Stimulated activated effector memory CD8-positive, alpha-beta T cell treated with anti-CD3 and anti-CD28 coated beads, Interleukin-12 subunit alpha, Interleukin-12 subunit beta, amount 100 ng/mL, for 72 hours (primary cell): ENCODE results near the gene DDX49.
A peak's percentile ranks its signal among the peaks of the same experiment; 100 is the strongest.
"Not testable (repeated sequence)": the region's sequence is repeated elsewhere in the genome, so short reads cannot be mapped to it uniquely, and the experiment has no call there.

Experiments
- ATAC-seq: fragments of 150-1000 bp; cut with Tn5 transposase; 2 replicates; pipeline ENCODE4 v1.10.0; 2021
- DNase-seq, 2 donors: peaks; one replicate each; pipeline ENCODE4 v3.0.0; 2021 to 2022; ENCODE audit warnings: low spot score in 2 of 2
- H3K27ac Mint-ChIP-seq: one replicate; pipeline ENCODE4 v1.8.0; 2022; ENCODE audit warnings: mild to moderate bottlenecking, mixed read lengths
- H3K36me3 Mint-ChIP-seq: one replicate; pipeline ENCODE4 v1.8.0; 2022; ENCODE audit warnings: mild to moderate bottlenecking, mixed read lengths
- H3K4me1 Mint-ChIP-seq: one replicate; pipeline ENCODE4 v1.8.0; 2022; ENCODE audit warnings: mixed read lengths
- H3K4me3 Mint-ChIP-seq: one replicate; pipeline ENCODE4 v1.8.0; 2022; ENCODE audit warnings: mild to moderate bottlenecking, mixed read lengths
- H3K9me3 Mint-ChIP-seq: one replicate; pipeline ENCODE4 v1.8.0; 2022; ENCODE audit warnings: mixed read lengths

DDX49 gene

GRCh38 chr19:18941628-18942354 lies 22.3 kb downstream of the DDX49 start:
- Mint-ChIP-seq H3K9me3 (no peaks in the 10 kb centered on the region), H3K27ac (no peak overlapping the region), H3K36me3 (peaks cover 6% of the 10 kb centered on the region), H3K4me1 (peaks cover 19% of the 10 kb centered on the region), H3K4me3 (peak overlapping the region; percentile 65)
- DNase-seq (no peak), ATAC-seq (no peak)

GRCh38 chr19:18942692-18943091 lies 23.2 kb downstream of the DDX49 start:
- Mint-ChIP-seq H3K27ac (no peak overlapping the region), H3K36me3 (peaks cover 6% of the 10 kb centered on the region), H3K4me1 (peaks cover 19% of the 10 kb centered on the region), H3K9me3 (no peaks in the 10 kb centered on the region), H3K4me3 (peak overlapping the region; percentile 65)
- ATAC-seq (no peak), DNase-seq (no peak)

- Mint-ChIP-seq H3K4me1 (peaks cover 19% of the 10 kb centered on the region), H3K27ac (no peak overlapping the region), H3K9me3 (no peaks in the 10 kb centered on the region), H3K36me3 (peaks cover 6% of the 10 kb centered on the region), H3K4me3 (no peak overlapping the region)
- DNase-seq, result no peak
- no peak for ATAC-seq
Observed at GRCh38 chr19:18943465-18943864, 23.9 kb downstream of the DDX49 start.

- Mint-ChIP-seq H3K36me3 (peaks cover 6% of the 10 kb centered on the region), H3K9me3 (no peaks in the 10 kb centered on the region), H3K4me3 (no peak overlapping the region), H3K4me1 (peaks cover 17% of the 10 kb centered on the region), H3K27ac (no peak overlapping the region)
- DNase-seq, result no peak
- ATAC-seq, result no peak
Observed at GRCh38 chr19:18945297-18945696, 25.8 kb downstream of the DDX49 start.

- H3K9me3 Mint-ChIP-seq, result no peaks in the 10 kb centered on the region
- no peak overlapping the region for H3K4me3 Mint-ChIP-seq
- peaks cover 6% of the 10 kb centered on the region for H3K36me3 Mint-ChIP-seq
- H3K27ac Mint-ChIP-seq, result peak overlapping the region; percentile 6
- no peak for ATAC-seq
- DNase-seq, result no peak
- peaks cover 16% of the 10 kb centered on the region for H3K4me1 Mint-ChIP-seq
Observed at GRCh38 chr19:18946335-18946734, 26.8 kb downstream of the DDX49 start.

- DNase-seq (no peak), ATAC-seq (no peak)
- Mint-ChIP-seq H3K4me1 (peaks cover 10% of the 10 kb centered on the region), H3K4me3 (no peak overlapping the region), H3K27ac (peak overlapping the region; percentile 6), H3K36me3 (peaks cover 6% of the 10 kb centered on the region), H3K9me3 (no peaks in the 10 kb centered on the region)
Observed at GRCh38 chr19:18946918-18947317, 27.4 kb downstream of the DDX49 start.

DNA sequence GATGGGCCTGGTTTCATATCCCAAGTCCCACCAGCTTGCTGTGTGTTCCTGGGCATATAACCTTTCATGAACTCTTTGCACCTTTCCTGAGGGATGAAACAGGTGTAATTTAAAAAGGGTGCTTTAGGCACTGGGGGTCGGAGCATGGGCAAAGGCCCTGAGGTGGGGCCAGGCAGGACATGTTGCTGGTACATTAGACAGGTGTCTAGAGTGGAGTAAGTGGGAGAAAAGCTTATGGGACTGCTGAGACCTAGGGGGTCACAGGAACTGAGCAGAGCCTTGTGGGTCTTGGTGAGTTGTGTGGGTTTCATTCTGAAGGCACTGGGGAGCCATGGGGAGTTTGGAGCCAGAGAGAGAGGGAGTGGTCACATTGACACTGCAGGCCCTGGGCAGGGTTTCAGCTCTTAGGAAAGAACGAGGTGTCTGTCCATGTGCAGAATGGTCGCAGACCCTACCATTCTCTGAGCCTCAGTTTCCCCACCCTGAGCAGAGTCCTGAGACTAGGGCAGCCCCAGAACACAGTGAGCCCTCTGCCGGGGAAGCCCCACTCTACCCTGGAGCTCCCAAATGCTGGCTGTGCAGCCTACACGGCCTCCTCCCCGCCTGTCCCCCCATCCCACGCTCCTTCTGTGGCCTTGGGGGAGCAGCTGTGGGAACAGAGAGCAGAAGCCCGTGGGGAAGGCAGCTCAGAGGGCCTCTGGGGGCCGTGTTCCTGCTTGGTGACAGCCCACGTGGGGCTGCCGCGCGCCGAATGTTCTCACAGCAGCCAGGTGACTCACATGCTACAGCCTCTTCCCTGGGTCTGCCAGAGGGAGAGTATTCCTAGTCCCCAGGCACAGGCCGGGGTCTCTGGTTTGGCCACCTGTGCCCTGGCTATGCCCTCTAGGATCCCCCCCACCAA lies 28.8 kb downstream of the DDX49 start:
- no peaks in the 10 kb centered on the region for H3K36me3 Mint-ChIP-seq
- H3K27ac Mint-ChIP-seq, result peak overlapping the region; percentile 26
- H3K4me1 Mint-ChIP-seq, result peaks cover 5% of the 10 kb centered on the region
- DNase-seq (no peak), ATAC-seq (no peak)
- H3K4me3 Mint-ChIP-seq, result no peak overlapping the region
- no peaks in the 10 kb centered on the region for H3K9me3 Mint-ChIP-seq

DNA sequence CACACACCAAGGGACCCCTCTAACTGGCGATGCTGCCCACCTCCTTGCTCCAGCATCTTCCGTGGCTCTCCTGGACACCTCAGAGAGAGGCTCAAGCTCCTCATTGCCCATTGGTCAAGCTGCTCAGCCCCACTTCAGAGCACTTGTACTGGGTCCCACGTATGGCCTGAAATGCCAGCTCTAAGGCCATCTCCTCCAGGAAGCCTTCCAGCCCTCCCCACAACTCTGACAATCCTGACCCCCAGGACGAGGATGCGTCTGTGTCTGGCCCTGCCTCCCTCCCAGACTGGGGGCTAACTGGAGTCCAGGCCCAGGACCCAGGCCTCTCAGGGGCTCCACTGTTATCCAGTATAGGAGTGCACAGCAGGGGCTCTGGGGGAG lies 29.5 kb downstream of the DDX49 start:
- ATAC-seq (no peak), DNase-seq (no peak)
- Mint-ChIP-seq H3K9me3 (no peaks in the 10 kb centered on the region), H3K4me1 (peaks cover 5% of the 10 kb centered on the region), H3K4me3 (no peak overlapping the region), H3K27ac (peak overlapping the region; percentile 26), H3K36me3 (no peaks in the 10 kb centered on the region)

GRCh38 chr19:18949858-18950257 lies 30.3 kb downstream of the DDX49 start:
- no peaks in the 10 kb centered on the region for H3K36me3 Mint-ChIP-seq
- H3K4me3 Mint-ChIP-seq, result no peak overlapping the region
- DNase-seq (no peak), ATAC-seq (no peak)
- H3K9me3 Mint-ChIP-seq, result peaks cover under 1% of the 10 kb centered on the region
- peaks cover 5% of the 10 kb centered on the region for H3K4me1 Mint-ChIP-seq
- no peak overlapping the region for H3K27ac Mint-ChIP-seq

GRCh38 chr19:18951721-18952281 lies 32.3 kb downstream of the DDX49 start:
- no peak overlapping the region for H3K4me3 Mint-ChIP-seq
- H3K36me3 Mint-ChIP-seq, result no peaks in the 10 kb centered on the region
- no peak overlapping the region for H3K27ac Mint-ChIP-seq
- H3K9me3 Mint-ChIP-seq, result peaks cover 5% of the 10 kb centered on the region
- ATAC-seq, result no peak
- peaks cover 5% of the 10 kb centered on the region for H3K4me1 Mint-ChIP-seq
- no peak for DNase-seq

- H3K36me3 Mint-ChIP-seq, H3K4me1 Mint-ChIP-seq, DNase-seq, ATAC-seq, H3K4me3 Mint-ChIP-seq, H3K9me3 Mint-ChIP-seq, H3K27ac Mint-ChIP-seq: not testable (repeated sequence)
Observed at GRCh38 chr19:18952364-18953003, 33.0 kb downstream of the DDX49 start.

DNA sequence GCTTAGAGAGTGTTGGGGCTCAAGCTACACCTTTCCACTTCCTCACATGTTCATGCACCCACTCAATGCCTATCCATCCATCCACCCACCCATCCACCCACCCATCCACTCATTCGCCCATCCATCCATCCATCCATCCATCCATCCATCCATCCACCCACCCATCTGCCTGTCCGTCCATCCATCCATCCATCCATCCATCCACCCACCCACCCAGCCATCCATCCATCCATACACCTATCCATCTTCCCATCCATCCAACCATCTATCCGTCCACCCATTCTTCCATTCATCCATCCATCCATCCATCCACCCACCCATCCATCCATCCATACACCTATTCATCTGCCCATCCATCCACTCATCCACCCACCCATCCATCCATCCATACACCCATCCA lies 34.6 kb downstream of the DDX49 start:
- Mint-ChIP-seq H3K4me1 (peaks cover under 1% of the 10 kb centered on the region), H3K9me3 (peaks cover 5% of the 10 kb centered on the region), H3K4me3 (no peak overlapping the region), H3K36me3 (no peaks in the 10 kb centered on the region), H3K27ac (no peak overlapping the region)
- no peak for DNase-seq
- no peak for ATAC-seq

DNA sequence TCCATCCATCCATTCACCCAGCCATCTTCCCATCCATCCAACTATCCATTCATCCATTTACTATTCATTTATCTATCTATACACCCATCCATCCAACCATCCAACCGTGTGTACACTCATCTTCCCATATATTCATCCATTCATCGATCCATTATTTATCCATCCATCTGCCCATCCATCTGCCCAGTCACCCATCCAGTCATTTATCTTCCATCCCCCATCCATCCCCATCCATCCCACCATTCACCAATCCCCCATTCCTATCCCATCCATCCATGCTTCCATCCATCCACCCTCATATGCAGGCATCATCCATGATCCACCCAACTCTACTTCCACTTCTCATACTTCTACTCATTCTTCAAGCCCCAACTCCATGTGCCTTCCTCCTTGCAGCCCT lies 35.5 kb downstream of the DDX49 start:
- DNase-seq (no peak), ATAC-seq (no peak)
- Mint-ChIP-seq H3K4me3 (no peak overlapping the region), H3K4me1 (no peaks in the 10 kb centered on the region), H3K36me3 (no peaks in the 10 kb centered on the region), H3K27ac (no peak overlapping the region), H3K9me3 (peaks cover 5% of the 10 kb centered on the region)

GRCh38 chr19:18960370-18960769 lies 40.9 kb downstream of the DDX49 start:
- ATAC-seq (no peak), DNase-seq (no peak)
- H3K36me3 Mint-ChIP-seq, result no peaks in the 10 kb centered on the region
- peaks cover 12% of the 10 kb centered on the region for H3K4me1 Mint-ChIP-seq
- H3K4me3 Mint-ChIP-seq, result no peak overlapping the region
- no peaks in the 10 kb centered on the region for H3K9me3 Mint-ChIP-seq
- H3K27ac Mint-ChIP-seq, result no peak overlapping the region
